Hindlimb muscle (tissue), 1 donor: ENCODE measurements around the gene MACF1. TPM values are rescaled to one million over a fixed set of nuclear protein-coding genes. Genes with fewer than 3 reads are reported as not detected.
"Not testable (repeated sequence)": the region's sequence is repeated elsewhere in the genome, so short reads cannot be mapped to it uniquely, and the experiment has no call there.

Source experiments
- DNase-seq: peaks from one replicate; pipeline ENCODE4 v3.0.0-alpha.2; 2013
- polyA plus RNA-seq: library from polyadenylated mRNA; unstranded; fragments of 120-200 nt; gene quantifications from one replicate; pipeline ENCODE4 v1.2.1, GENCODE V29; 2013; ENCODE audit not compliant: insufficient read length

The MACF1 gene
- polyA plus RNA-seq, 1 donor = 330 TPM

DNA sequence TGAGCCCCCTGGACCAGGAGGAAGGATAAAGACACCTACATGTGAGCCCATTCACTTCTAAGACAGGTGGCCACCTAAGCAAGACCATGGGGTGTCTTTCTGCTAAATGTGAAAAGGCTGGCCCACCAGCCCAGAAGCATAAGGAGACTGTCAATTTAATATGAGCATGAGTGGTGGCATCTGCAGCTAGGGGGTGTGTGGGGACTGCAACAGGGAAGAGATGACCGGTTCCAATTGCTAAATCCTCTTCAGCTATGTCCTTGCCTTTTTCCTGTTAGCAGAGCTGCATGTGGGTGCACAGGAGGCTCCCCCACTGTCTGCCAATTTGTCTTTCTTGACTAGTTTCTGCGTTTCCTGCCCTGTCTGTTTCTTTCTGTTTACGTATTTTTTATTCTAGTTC is 264.7 kb downstream of the MACF1 start:
- no peak for DNase-seq

DNA sequence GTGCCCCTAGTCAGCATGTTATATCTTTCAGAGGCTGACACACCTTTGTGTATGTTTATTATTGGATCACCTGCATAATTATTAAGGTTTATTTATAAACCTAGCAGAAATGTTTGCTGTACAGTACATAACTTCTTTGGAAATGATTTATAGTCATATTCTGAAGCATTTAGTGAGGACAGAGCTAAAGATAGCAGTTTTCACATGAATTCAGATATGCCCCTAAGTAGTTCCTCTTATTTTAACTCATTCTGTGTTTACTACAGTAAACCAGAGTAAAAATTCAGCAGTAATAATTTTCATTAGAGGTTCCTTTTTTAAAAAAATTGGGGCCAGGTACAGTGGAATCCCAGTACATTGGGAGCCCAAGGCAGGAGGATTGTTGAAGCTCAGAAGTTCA is 265.5 kb downstream of the MACF1 start:
- no peak for DNase-seq

- no peak for DNase-seq
These were observed 268.3 kb downstream of the MACF1 start for GRCh38 chr1:39472826-39473225.

DNA sequence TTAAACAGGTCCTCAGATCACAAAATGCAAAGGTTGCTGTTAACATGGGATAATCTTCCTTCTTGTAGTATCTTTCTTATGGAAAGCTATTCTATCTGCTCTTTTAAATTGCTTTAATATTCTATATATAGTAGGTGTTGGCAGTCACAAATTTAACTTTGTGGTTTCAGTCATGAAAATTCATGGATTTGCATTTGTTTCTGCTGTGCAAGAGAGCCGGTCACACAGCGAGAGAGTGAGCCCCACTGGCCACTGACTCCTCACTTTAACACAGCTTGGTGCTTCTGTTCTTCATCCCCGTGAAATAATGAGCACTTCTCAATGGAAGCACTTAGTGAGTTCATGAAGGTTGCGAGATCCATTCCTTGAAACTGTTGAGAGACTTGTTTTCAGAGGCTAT is 268.8 kb downstream of the MACF1 start:
- DNase-seq = no peak

- DNase-seq = no peak
These were observed 270.3 kb downstream of the MACF1 start for GRCh38 chr1:39474810-39475209.

- DNase-seq = not testable (repeated sequence)
These were observed 271.1 kb downstream of the MACF1 start for GRCh38 chr1:39475551-39475950.

DNA sequence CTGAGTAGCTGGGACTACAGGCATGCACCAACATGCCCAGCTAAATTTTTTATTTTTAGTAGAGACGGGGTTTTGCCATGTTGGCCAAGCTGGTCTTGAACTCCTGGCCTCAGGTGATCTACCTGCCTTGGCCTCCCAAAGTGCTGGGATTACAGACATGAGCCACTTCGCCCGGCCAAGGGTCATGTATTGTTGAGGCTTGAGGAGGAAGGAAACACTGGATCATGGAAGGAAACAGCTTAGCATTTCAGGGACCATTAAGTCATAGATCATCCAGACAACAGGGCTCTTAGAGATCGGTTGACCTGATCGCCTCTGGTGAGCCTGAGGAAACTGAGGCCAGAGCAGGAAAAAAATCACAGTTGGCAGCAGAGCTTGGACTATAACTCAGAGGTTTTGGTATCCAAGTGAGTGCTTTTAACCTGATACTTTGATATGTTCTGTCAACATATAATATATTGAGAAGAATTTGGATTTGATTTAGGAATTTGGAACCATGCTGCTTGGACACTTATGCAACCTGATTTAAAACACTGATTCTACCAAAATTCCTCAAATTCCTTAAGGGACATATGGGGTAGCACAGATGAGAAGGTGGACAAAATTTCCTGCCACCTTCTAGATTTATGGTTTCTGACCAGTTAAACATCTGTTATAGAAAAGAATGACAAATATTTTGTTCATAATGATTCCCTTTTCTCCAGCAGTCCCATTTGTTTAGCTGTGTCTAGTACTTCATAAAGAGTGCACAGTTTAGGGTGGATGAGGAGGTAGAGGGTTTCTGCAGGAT is 273.8 kb downstream of the MACF1 start:
- no peak for DNase-seq

GRCh38 chr1:39481289-39481688 is 276.8 kb downstream of the MACF1 start:
- no peak for DNase-seq

DNA sequence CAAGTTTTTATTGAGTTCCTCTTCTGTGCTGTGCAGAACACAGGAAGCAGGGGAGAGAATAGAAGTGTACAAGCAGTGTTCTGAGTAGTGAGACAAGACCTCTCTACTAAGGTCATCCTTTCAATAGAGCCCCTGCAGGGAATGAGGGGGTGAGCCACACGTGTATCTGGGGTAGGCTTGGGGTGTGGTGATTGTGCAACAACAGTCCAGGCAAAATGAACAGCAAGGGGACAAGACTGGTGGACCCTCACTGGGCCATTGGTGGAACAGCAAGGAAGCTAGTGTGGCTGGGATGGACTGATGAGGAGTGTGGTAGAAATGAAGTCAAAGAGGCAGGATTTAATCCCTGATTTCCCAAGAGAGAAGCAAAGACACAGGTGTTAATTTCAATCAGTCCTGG is 278.8 kb downstream of the MACF1 start:
- no peak for DNase-seq

GRCh38 chr1:39484564-39484963 is 280.1 kb downstream of the MACF1 start:
- DNase-seq = no peak

DNA sequence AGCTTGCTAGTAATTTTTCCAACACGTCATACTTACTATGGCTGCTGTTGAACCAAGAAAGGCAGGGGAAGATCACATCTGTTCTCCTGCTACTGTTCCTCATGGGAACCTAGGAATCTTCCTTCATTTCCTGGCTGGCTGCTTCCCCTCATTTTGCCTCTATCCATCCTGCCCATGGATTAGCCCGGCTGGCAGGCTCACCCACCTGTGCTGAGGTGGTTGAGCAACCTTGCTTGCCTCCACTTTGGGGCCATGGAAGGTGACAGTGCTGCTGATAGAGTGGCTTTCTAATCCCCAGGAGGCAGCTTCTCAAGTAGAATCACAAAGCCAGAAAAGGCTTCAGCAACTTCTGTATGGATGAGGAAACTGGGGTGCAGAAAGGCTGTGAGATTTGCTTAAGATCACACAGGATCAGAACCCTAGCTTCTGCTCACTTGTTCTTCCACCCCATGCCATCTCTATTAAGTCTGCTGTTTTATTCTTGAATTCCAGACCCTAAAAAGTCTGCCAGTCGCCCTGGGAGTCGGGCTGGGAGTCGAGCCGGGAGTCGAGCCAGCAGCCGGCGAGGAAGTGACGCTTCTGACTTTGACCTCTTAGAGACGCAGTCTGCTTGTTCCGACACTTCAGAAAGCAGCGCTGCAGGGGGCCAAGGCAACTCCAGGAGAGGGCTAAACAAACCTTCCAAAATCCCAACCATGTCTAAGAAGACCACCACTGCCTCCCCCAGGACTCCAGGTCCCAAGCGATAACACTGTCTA is 280.7 kb downstream of the MACF1 start:
- DNase-seq = no peak

- no peak for DNase-seq
These were observed 283.6 kb downstream of the MACF1 start for GRCh38 chr1:39488012-39488545.

DNA sequence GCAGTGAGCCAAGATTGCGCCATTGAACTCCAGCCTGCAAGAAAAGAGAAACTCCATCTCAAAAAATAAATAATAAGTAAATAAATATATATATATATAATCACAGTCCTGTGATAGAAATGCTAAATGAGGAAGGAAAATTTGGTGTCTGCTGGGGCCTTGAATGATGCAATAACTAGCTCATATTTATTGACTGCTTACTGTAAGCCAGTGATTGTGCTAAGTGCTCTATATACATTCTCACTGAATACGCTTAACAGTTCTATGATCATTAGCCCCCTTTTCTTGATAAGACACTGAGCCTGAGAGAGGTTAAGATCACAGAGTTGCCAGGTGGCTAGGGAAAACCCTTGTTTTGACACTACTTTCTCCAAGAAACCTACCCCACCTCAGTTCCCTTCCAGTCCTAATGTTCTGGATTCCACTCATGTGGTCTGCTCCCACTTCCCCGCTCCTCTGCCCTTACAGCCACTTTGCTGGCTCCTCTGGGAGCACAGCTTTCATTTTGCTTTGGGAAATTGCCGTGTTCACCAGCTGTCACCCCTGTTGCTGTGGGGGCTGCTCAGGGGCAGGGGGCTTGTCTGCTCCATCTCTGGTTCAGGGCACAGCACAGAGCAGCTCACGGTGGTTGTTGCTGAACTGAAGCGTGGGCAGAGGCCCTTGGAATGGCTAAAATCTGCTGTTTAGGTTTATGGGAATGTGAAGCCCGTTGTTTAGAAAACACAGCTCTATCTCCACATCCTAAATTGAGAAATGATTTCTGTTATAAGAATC is 284.5 kb downstream of the MACF1 start:
- no peak for DNase-seq

DNA sequence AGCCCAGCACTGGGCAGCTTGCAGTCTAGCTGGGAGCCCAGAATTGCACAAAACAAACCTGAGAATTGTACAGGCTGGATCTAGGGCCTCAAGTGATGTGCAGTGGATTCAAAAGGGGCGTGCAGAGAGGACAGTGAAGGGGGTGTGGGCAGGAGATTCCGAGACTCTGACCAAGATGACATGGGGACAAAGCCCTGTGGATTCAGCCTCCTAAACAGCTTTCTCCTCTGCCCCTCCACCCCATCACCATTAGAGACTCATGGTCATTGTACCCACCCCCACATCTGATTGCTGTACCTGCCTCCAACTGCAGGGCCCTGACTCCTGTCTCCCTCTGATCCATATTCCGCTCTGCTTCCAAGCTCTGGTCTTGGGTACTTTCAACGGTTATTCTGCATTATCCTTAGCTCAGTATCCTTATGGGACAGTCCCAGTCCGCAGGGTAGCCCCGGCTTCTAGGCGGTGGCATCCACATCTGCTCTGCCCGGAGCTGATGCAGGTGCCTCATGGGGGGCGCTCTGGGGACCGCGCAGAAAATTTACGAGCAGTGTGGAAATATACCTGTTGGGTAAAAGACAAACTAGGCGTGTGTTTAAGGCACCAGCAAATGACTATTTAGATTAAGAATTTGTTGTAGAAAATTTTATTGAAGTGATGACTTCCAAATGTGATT is 285.2 kb downstream of the MACF1 start:
- DNase-seq = no peak

GRCh38 chr1:39490596-39491145 is 286.2 kb downstream of the MACF1 start:
- no peak for DNase-seq

DNA sequence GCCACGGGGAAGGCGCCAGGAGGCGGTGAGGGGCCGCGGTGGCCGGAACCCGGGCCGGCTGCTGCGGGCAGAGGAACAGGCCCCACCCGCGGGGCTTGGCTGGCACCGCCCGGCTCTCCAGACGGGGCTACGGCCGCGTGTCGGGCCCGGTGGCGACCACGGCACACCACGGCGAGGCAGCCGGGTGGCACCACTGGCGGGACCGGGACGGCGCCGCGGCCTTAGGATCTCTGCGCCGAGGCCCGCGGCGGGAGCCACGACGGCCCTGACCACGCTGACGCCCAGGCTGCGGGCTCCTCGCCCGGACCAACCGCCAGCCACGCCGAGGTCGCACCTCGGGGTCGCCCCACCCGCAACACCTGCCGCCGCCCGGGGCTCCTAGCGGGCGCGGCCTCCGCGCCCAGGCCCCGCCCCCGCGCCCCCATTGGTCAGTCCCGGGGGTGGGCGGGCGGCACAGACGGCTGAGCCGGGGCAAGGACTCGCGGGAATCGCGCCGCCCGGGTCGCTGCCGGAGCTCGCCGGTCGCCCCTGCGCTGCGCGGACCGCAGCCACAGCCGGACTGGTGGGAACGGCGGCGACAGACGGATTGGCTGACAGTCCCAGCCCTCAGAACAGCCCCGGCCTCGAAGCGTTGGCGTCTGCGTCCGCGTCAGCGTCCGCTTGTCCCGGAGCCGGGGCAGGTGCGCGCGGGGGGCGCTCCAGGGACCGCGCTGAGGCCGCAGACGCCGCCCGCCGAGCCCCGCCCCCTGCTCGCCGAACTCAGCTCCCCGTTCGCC is 286.8 kb downstream of the MACF1 start, which contains the start of gene BMP8A:
Gene BMP8A, plus strand, starts transcription at position 491 of the 776 bp plus-strand sequence. CDS start 356 bp downstream, outside the sequence.
- peak; percentile 40 for DNase-seq

- not testable (repeated sequence) for DNase-seq
These were observed 287.9 kb downstream of the MACF1 start for GRCh38 chr1:39492118-39493042.

DNA sequence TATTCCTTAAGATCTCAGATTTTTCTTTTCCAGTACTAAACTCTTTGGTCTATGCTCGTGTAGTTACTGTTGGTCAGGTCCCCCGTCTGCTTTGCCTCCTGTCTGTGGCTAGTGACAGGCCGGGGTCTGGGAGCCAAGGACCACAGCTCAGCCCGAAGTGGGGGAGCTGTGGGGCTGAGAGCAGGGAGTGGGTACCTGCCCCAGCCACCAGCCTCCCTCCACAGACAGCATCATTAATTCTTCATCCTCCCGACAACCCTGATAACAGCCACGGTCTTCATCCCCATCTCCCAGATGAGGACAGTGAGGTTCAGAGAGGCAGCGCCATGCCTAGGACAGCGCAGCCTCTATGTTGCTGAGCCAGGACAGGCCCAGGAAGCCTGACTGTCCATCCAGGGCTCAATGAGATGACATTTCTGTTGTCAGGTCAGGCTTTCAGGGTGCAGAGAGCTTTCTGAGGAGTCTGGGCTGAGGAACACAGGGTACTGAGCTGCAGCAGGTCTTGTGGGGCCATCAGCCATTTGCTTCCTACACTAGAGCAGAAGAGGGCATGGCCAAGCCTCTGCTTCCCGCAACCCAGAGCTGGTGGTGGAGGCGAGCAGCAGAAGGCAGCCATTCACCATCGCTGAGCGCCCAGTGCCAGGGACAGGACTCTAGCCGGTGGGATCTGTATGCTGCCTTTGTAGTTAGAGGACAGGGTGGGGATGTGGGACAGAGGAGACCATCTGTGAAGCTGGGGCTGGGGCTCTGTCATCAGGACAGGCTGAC is 288.7 kb downstream of the MACF1 start:
- DNase-seq = not testable (repeated sequence)
